HCT116 (cell line): ENCODE data around the gene CBL. TPM values are rescaled to one million over a fixed set of nuclear protein-coding genes. Genes with fewer than 3 reads are reported as not detected.

ENCODE experiments used
- ATAC-seq: fragments of 200-7000 bp; cut with Tn5 transposase; 2 replicates; pipeline ENCODE4 v1.9.1; 2020; ENCODE audit warnings: mild to moderate bottlenecking, moderate library complexity
- BruUV-seq: library from RNA; stranded (reverse); fragments of 400-500 nt; replicated peaks from 2 replicates; lab custom pipeline; 2021; lab: Mats Ljungman, UMichigan
- CTCF ChIA-PET: fragments of 300-600 bp; sonication (Branson Sonifier 250); formaldehyde crosslinking; loops from one replicate; lab custom pipeline; 2021; ENCODE audit warnings: antibody characterized with exemption; lab: Charles Lee
- POLR2A ChIA-PET: fragments of 300-600, 350-600 bp; sonication (Branson Sonifier 250); formaldehyde crosslinking; loops from one replicate; lab custom pipeline; 2021; ENCODE audit warnings: antibody characterized with exemption; lab: Charles Lee
- RAD21 ChIA-PET, 2 experiments: fragments of 300-600 bp; sonication (Branson Sonifier 250); formaldehyde crosslinking; loops; one replicate each; lab custom pipeline; 2023; ENCODE audit warnings: low total read pairs in 2 of 2; ENCODE audit not compliant: uncharacterized antibody in 2 of 2, unreplicated experiment in 2 of 2, low non-redundant PET in 1 of 2; lab: Charles Lee
- DNase-seq: peaks from one replicate; pipeline ENCODE4 v3.0.0-alpha.2; 2010; ENCODE audit warnings: low read depth, low spot score
- H2AFZ ChIP-seq: fragments of 200-600 bp; shearing (Covaris generic), sonication (generic); 2 replicates; pipeline ENCODE4 v1.6.1; 2017; ENCODE audit warnings: low read depth, mixed run types, mixed read lengths, antibody characterized with exemption, low read length; ENCODE audit not compliant: poor library complexity, severe bottlenecking
- H3K27ac ChIP-seq: 2 replicates; pipeline ENCODE4 v1.5.1; 2012; ENCODE audit warnings: low read depth, low read length
- H3K27me3 ChIP-seq: fragments of 200-600 bp; sonication (generic); 2 replicates; pipeline ENCODE4 v1.6.1; 2016; ENCODE audit warnings: mixed run types, low read length, mixed read lengths; ENCODE audit not compliant: insufficient read depth
- H3K36me3 ChIP-seq, 2 experiments: fragments of 200-500 bp in 1 of 2; fragments of 200-600 bp in 1 of 2; sonication (Bioruptor generic) in 1 of 2; sonication (generic) in 1 of 2; 2 replicates each; pipeline versions ENCODE4 v1.5.1 to v1.6.1; 2014 to 2016; ENCODE audit warnings: low read length in 2 of 2, inconsistent platforms in 1 of 2, mixed read lengths in 1 of 2, mixed run types in 1 of 2; ENCODE audit not compliant: insufficient read depth in 2 of 2, control insufficient read depth in 1 of 2
- H3K4me1 ChIP-seq, 2 experiments: fragments of 200-600 bp in 1 of 2; sonication (generic) in 1 of 2; 2 replicates each; pipeline versions ENCODE4 v1.5.1 to v1.6.1; 2012 to 2017; ENCODE audit warnings: low read length in 2 of 2, inconsistent platforms in 1 of 2, mild to moderate bottlenecking in 1 of 2, mixed read lengths in 1 of 2, mixed run types in 1 of 2, moderate library complexity in 1 of 2; ENCODE audit not compliant: insufficient read depth in 2 of 2, control insufficient read depth in 1 of 2
- H3K4me2 ChIP-seq: fragments of 200-600 bp; sonication (generic); 2 replicates; pipeline ENCODE4 v1.6.1; 2017; ENCODE audit warnings: mixed run types, low read length, mixed read lengths
- H3K4me3 ChIP-seq, 2 experiments: fragments of 200-600 bp in 1 of 2; sonication (generic) in 1 of 2; replicated peaks in 1 of 2; 2 replicates each; pipeline ENCODE4 v1.5.1; 2011 to 2016; ENCODE audit warnings: low read length in 2 of 2, control low read depth in 1 of 2, low read depth in 1 of 2, mild to moderate bottlenecking in 1 of 2, mixed read lengths in 1 of 2, mixed run types in 1 of 2
- H3K79me2 ChIP-seq: fragments of 200-600 bp; sonication (generic); 2 replicates; pipeline ENCODE4 v1.6.1; 2017; ENCODE audit warnings: mild to moderate bottlenecking, mixed run types, low read length, moderate library complexity, mixed read lengths; ENCODE audit not compliant: insufficient read depth
- H3K9ac ChIP-seq: fragments of 200-600 bp; sonication (generic); 2 replicates; pipeline ENCODE4 v1.6.1; 2016; ENCODE audit warnings: low read length, mixed read lengths
- H3K9me2 ChIP-seq: fragments of 200-600 bp; sonication (generic), shearing (Covaris generic); 2 replicates; pipeline ENCODE4 v1.6.1; 2017; ENCODE audit warnings: mixed run types, mild to moderate bottlenecking, moderate library complexity; ENCODE audit not compliant: insufficient read depth
- H3K9me3 ChIP-seq, 2 experiments: fragments of 200-500 bp in 1 of 2; fragments of 200-600 bp in 1 of 2; sonication (Bioruptor generic) in 1 of 2; sonication (generic) in 1 of 2; 2 replicates each; pipeline ENCODE4 v1.6.1; 2014 to 2017; ENCODE audit warnings: low read length in 2 of 2, mixed read lengths in 2 of 2, inconsistent platforms in 1 of 2, low read depth in 1 of 2, mild to moderate bottlenecking in 1 of 2, mixed run types in 1 of 2, moderate library complexity in 1 of 2; ENCODE audit not compliant: control insufficient read depth in 1 of 2, insufficient read depth in 1 of 2
- H4K20me1 ChIP-seq: fragments of 200-600 bp; sonication (generic), shearing (Covaris generic); 2 replicates; pipeline ENCODE4 v1.6.1; 2017; ENCODE audit warnings: mixed run types, mild to moderate bottlenecking, moderate library complexity; ENCODE audit not compliant: insufficient read depth
- CEBPB ChIP-seq: IDR thresholded peaks from 2 replicates; pipeline ENCODE4 v1.6.1; 2012; ENCODE audit warnings: low read depth
- CTCF ChIP-seq, 3 experiments: fragments of 200-600 bp in 1 of 3; sonication (generic) in 1 of 3; IDR thresholded peaks in 2 of 3; conservative IDR thresholded peaks in 1 of 3; 2 replicates each; pipeline ENCODE4 v1.5.1; 2012 to 2017; ENCODE audit warnings: low read depth in 2 of 3, low read length in 2 of 3, antibody characterized with exemption in 1 of 3, borderline replicate concordance in 1 of 3, control low read depth in 1 of 3, mild to moderate bottlenecking in 1 of 3, mixed read lengths in 1 of 3, mixed run types in 1 of 3, moderate library complexity in 1 of 3; ENCODE audit not compliant: insufficient read depth in 1 of 3
- ELF1 ChIP-seq: IDR thresholded peaks from 2 replicates; pipeline ENCODE4 v1.6.1; 2012; ENCODE audit warnings: low read depth, borderline replicate concordance
- EZH2phosphoT487 ChIP-seq: fragments of 200-600 bp; IDR thresholded peaks from 2 replicates; pipeline ENCODE4 v1.6.1; 2018; ENCODE audit warnings: antibody characterized with exemption, borderline replicate concordance
- FOSL1 ChIP-seq: IDR thresholded peaks from 2 replicates; pipeline ENCODE4 v1.6.1; 2012; ENCODE audit warnings: low read depth
- JUND ChIP-seq: IDR thresholded peaks from 2 replicates; pipeline ENCODE4 v1.6.1; 2012
- MAX ChIP-seq: IDR thresholded peaks from 2 replicates; pipeline ENCODE4 v1.6.1; 2012
- POLR2A ChIP-seq: IDR thresholded peaks from 2 replicates; pipeline ENCODE4 v1.7.0; 2011; ENCODE audit warnings: borderline replicate concordance; ENCODE audit not compliant: insufficient read depth, insufficient read length; ENCODE audit errors: extremely low read depth
- POLR2AphosphoS5 ChIP-seq: IDR thresholded peaks from 2 replicates; pipeline ENCODE4 v1.6.1; 2011; ENCODE audit warnings: mild to moderate bottlenecking, low read depth, low read length, moderate library complexity
- RAD21 ChIP-seq: IDR thresholded peaks from 2 replicates; pipeline ENCODE4 v1.6.1; 2012; ENCODE audit warnings: low read depth, mild to moderate bottlenecking
- SIN3A ChIP-seq: IDR thresholded peaks from 2 replicates; pipeline ENCODE4 v1.6.1; 2012; ENCODE audit warnings: low read depth
- SP1 ChIP-seq: IDR thresholded peaks from 2 replicates; pipeline ENCODE4 v1.6.1; 2012; ENCODE audit warnings: low read depth
- SRF ChIP-seq: IDR thresholded peaks from 2 replicates; pipeline ENCODE4 v1.6.1; 2012; ENCODE audit warnings: low read depth
- TCF7L2 ChIP-seq: IDR thresholded peaks from 2 replicates; pipeline ENCODE4 v1.7.0; 2011; ENCODE audit warnings: borderline replicate concordance, inconsistent platforms; ENCODE audit not compliant: insufficient read depth, insufficient read length; ENCODE audit errors: extremely low read depth
- ZNF274 ChIP-seq: fragments of 200-500 bp; sonication (Bioruptor generic); IDR thresholded peaks from 2 replicates; pipeline ENCODE4 v1.6.1; 2014; ENCODE audit warnings: mild to moderate bottlenecking, low read depth, low read length, inconsistent platforms
- intact Hi-C: fragments of 100-400 bp; cut with micrococcal nuclease; formaldehyde crosslinking; loops from 2 replicates; pipeline ENCODE4 v1.10.0; 2022
- total RNA-seq: library from RNA; stranded (reverse); gene quantifications from one replicate; pipeline ENCODE4 v1.2.1, GENCODE V29; 2021; ENCODE audit not compliant: unreplicated experiment
- TF ChIP-seq, protein P1 (sequence below): IDR thresholded peaks from 2 replicates; pipeline ENCODE4 v1.6.1; 2012

CBL gene
- total RNA-seq, 1 experiment from 2014 or later = 31.1 TPM

- peaks cover 21% of the 10 kb centered on the region for H3K79me2 ChIP-seq
- no peak for ATAC-seq
- H3K36me3 ChIP-seq = peaks cover 0 to 2% of the 10 kb centered on the region in 2 experiments; a peak in 1 of 4 replicates
- H3K4me2 ChIP-seq = no peak overlapping the region
- H4K20me1 ChIP-seq = no peaks in the 10 kb centered on the region
- CTCF ChIA-PET = no interaction called here
- H2AFZ ChIP-seq = no peak overlapping the region
- no TSS peak for BruUV-seq
- TF ChIP-seq EZH2phosphoT487 = no peak
- TF ChIP-seq JUND = no peak
- no peak for TF ChIP-seq SIN3A
- TF ChIP-seq ZNF274 = no peak
- TF ChIP-seq FOSL1 = no peak
- TF ChIP-seq ELF1 = no peak
- TF ChIP-seq CTCF (IDR thresholded peaks at IDR 0.05 in 2 of 3, conservative IDR thresholded peaks at IDR 0.05 in 1 of 3; ENCODE audit: borderline replicate concordance in 1 of 3, insufficient read depth in 1 of 3, low read depth in 2 of 3, low read length in 2 of 3) = no peak
- no peak for TF ChIP-seq TCF7L2
- no peak for TF ChIP-seq RAD21
- TF ChIP-seq POLR2A = no peak
- TF ChIP-seq, all 23 proteins: peak for 0
- RAD21 ChIA-PET = no interaction called here
- Histone ChIP-seq H3K9me3 (no peaks in the 10 kb centered on the region), H3K9me2 (no peaks in the 10 kb centered on the region), H3K9ac (no peak overlapping the region), H3K27me3 (no peaks in the 10 kb centered on the region), H3K4me3 (no peak overlapping the region), H3K4me1 (no peaks in the 10 kb centered on the region), H3K27ac (no peak overlapping the region)
- intact Hi-C loops = no loop called here
- DNase-seq = no peak
- POLR2A ChIA-PET = no interaction called here
Measured at GRCh38 chr11:119236490-119236889, 30.4 kb downstream of the CBL start.

DNA sequence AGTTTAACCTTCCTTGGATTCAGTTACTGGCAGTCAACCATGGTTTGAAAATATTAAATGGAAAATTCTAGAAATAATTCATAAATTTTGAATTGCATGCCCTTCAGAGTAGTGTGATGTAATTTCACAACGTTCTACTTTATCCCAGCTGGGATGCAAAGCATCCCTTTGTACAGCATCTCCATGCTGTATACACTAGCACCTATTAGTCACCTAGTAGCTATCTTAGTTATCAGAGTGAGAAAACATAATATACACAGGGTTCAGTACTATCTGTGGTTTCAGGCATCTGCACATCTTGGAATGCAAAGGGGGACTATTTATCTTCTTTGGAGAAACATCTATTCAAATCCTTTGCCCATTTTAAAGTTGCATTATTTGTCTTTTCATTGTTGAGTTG, 30.8 kb downstream of the CBL start:
- Histone ChIP-seq H2AFZ (no peak overlapping the region), H3K9ac (no peak overlapping the region), H3K4me2 (no peak overlapping the region), H3K36me3 (peaks cover 0 to 2% of the 10 kb centered on the region in 2 experiments; a peak in 1 of 4 replicates), H3K27me3 (no peaks in the 10 kb centered on the region), H3K79me2 (peaks cover 23% of the 10 kb centered on the region), H3K4me1 (no peaks in the 10 kb centered on the region), H3K4me3 (no peak overlapping the region), H3K9me2 (no peaks in the 10 kb centered on the region), H3K9me3 (no peaks in the 10 kb centered on the region), H4K20me1 (no peaks in the 10 kb centered on the region), H3K27ac (no peak overlapping the region)
- DNase-seq (no peak), ATAC-seq (no peak)
- CTCF ChIA-PET = no interaction called here
- RAD21 ChIA-PET = no interaction called here
- no TSS peak for BruUV-seq
- POLR2A ChIA-PET = no interaction called here
- TF ChIP-seq POLR2AphosphoS5 (no peak), SP1 (no peak), CEBPB (no peak), ZNF274 (no peak), MAX (no peak), RAD21 (no peak), SIN3A (no peak), SRF (no peak), FOSL1 (no peak)
- TF ChIP-seq, protein P1, sequence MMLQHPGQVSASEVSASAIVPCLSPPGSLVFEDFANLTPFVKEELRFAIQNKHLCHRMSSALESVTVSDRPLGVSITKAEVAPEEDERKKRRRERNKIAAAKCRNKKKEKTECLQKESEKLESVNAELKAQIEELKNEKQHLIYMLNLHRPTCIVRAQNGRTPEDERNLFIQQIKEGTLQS = no peak
- intact Hi-C loops = no loop called here
